Measurements from ENCODE around the gene HTRA1. TPM values are rescaled to one million over a fixed set of nuclear protein-coding genes. Genes with fewer than 3 reads are reported as not detected.

The HTRA1 gene
- total RNA-seq, 1 experiment from 2014 or later = 0.39 TPM

- no peaks in the 10 kb centered on the region for H3K9me3 ChIP-seq (ENCODE audit: control insufficient read depth in 1 of 2, insufficient read depth in 1 of 2, low read depth in 1 of 2, low read length in 2 of 2)
- H3K4me3 ChIP-seq (replicated peaks in 1 of 2; ENCODE audit: low read depth in 1 of 2, low read length in 2 of 2) = no peak overlapping the region
- H3K9me2 ChIP-seq (ENCODE audit: insufficient read depth) = no peaks in the 10 kb centered on the region
- no TSS peak for BruUV-seq (replicated peaks)
- no peak overlapping the region for H3K27ac ChIP-seq (ENCODE audit: low read depth, low read length)
- no peaks in the 10 kb centered on the region for H4K20me1 ChIP-seq (ENCODE audit: insufficient read depth)
- no peaks in the 10 kb centered on the region for H3K36me3 ChIP-seq (ENCODE audit: control insufficient read depth in 1 of 2, insufficient read depth in 2 of 2, low read length in 2 of 2)
- RAD21 ChIA-PET (ENCODE audit: low non-redundant PET in 1 of 2, low total read pairs in 2 of 2, uncharacterized antibody in 2 of 2, unreplicated experiment in 2 of 2) = no interaction called here
- POLR2A ChIA-PET = no interaction called here
- TF ChIP-seq FOSL1 (IDR thresholded peaks at IDR 0.05; ENCODE audit: low read depth) (no peak), SRF (IDR thresholded peaks at IDR 0.05; ENCODE audit: low read depth) (no peak), YY1 (IDR thresholded peaks at IDR 0.05; ENCODE audit: extremely low read depth, insufficient replicate concordance, low read depth, low read length) (no peak), ZFX (IDR thresholded peaks at IDR 0.05) (no peak), REST (IDR thresholded peaks at IDR 0.05; ENCODE audit: low read depth) (no peak)
- H3K4me1 ChIP-seq (ENCODE audit: control insufficient read depth in 1 of 2, insufficient read depth in 2 of 2, low read length in 2 of 2) = peaks cover 0 to 5% of the 10 kb centered on the region in 2 experiments; a peak in 1 of 4 replicates
- H2AFZ ChIP-seq (ENCODE audit: low read depth, low read length, poor library complexity, severe bottlenecking) = no peak overlapping the region
- ATAC-seq (no peak), DNase-seq (ENCODE audit: low read depth, low spot score) (no peak)
- no peaks in the 10 kb centered on the region for H3K79me2 ChIP-seq (ENCODE audit: insufficient read depth, low read length)
- intact Hi-C loops (cut with micrococcal nuclease) = no loop called here
- no peak overlapping the region for H3K4me2 ChIP-seq (ENCODE audit: low read length)
- CTCF ChIA-PET = no interaction called here
- no peaks in the 10 kb centered on the region for H3K27me3 ChIP-seq (ENCODE audit: insufficient read depth, low read length)
- H3K9ac ChIP-seq (ENCODE audit: low read length) = no peak overlapping the region
Observed at GRCh38 chr10:122486406-122487080, 25.2 kb downstream of the HTRA1 start.
